Keratinocyte (primary cell): ENCODE data around the gene CPED1. TPM values are rescaled to one million over a fixed set of nuclear protein-coding genes. Genes with fewer than 3 reads are reported as not detected.

Experiments
- DNase-seq: peaks from one replicate; pipeline ENCODE4 v3.0.0-alpha.2; 2011; ENCODE audit warnings: low read depth, missing footprints, low spot score
- FAIRE-seq: peaks from 2 replicates; lab custom pipeline; 2011; peaks lifted over from hg19 to GRCh38; lab: Jason Lieb, UNC
- H2AFZ ChIP-seq: 2 replicates; pipeline ENCODE4 v1.6.0; 2012; ENCODE audit warnings: low read length, control low read depth, inconsistent platforms; ENCODE audit not compliant: control insufficient read depth
- H3K27ac ChIP-seq: 2 replicates; pipeline ENCODE4 v1.5.1; 2011; ENCODE audit warnings: low read length; ENCODE audit not compliant: control insufficient read depth, insufficient read depth
- H3K27me3 ChIP-seq: 3 replicates; pipeline ENCODE4 v1.6.0; 2011; ENCODE audit warnings: low read length; ENCODE audit not compliant: control insufficient read depth, insufficient read depth; ENCODE audit errors: extremely low read depth
- H3K36me3 ChIP-seq, 2 experiments: 2 replicates in 1 of 2; 3 replicates in 1 of 2; pipeline ENCODE4 v1.5.1; 2011; ENCODE audit warnings: low read length in 2 of 2, mild to moderate bottlenecking in 1 of 2; ENCODE audit not compliant: control insufficient read depth in 2 of 2, insufficient read depth in 2 of 2; ENCODE audit errors: extremely low read depth in 1 of 2
- H3K4me1 ChIP-seq: 3 replicates; pipeline ENCODE4 v1.5.1; 2011; ENCODE audit warnings: low read length; ENCODE audit not compliant: control insufficient read depth, insufficient read depth; ENCODE audit errors: extremely low read depth
- H3K4me2 ChIP-seq: 3 replicates; pipeline ENCODE4 v1.6.0; 2011; ENCODE audit warnings: low read depth, low read length; ENCODE audit not compliant: control insufficient read depth, insufficient read depth; ENCODE audit errors: extremely low read depth
- H3K4me3 ChIP-seq, 3 experiments: fragments of 200-600 bp in 1 of 3; sonication (generic) in 1 of 3; 2 replicates in 2 of 3; 3 replicates in 1 of 3; pipeline ENCODE4 v1.5.1; 2011 to 2016; ENCODE audit warnings: low read length in 3 of 3, mild to moderate bottlenecking in 3 of 3, control low read depth in 2 of 3, inconsistent platforms in 1 of 3, low read depth in 1 of 3, mixed read lengths in 1 of 3, mixed run types in 1 of 3, moderate library complexity in 1 of 3; ENCODE audit not compliant: control insufficient read depth in 2 of 3, insufficient read depth in 2 of 3; ENCODE audit errors: extremely low read depth in 1 of 3
- H3K79me2 ChIP-seq: 2 replicates; pipeline ENCODE4 v1.6.0; 2012; ENCODE audit warnings: low read length; ENCODE audit not compliant: control insufficient read depth, insufficient read depth
- H3K9ac ChIP-seq: 3 replicates; pipeline ENCODE4 v1.6.0; 2011; ENCODE audit warnings: low read length; ENCODE audit not compliant: control insufficient read depth, insufficient read depth; ENCODE audit errors: extremely low read depth
- H3K9me1 ChIP-seq: 3 replicates; pipeline ENCODE4 v1.6.0; 2011; ENCODE audit warnings: low read length; ENCODE audit not compliant: control insufficient read depth, insufficient read depth; ENCODE audit errors: extremely low read depth
- H3K9me3 ChIP-seq: 2 replicates; pipeline ENCODE4 v1.5.1; 2012; ENCODE audit warnings: low read depth, low read length; ENCODE audit not compliant: control insufficient read depth
- H4K20me1 ChIP-seq: 3 replicates; pipeline ENCODE4 v1.6.0; 2011; ENCODE audit warnings: low read length; ENCODE audit not compliant: control insufficient read depth, insufficient read depth; ENCODE audit errors: extremely low read depth
- EZH2 ChIP-seq: IDR thresholded peaks from one replicate; pipeline ENCODE4 v1.6.1; 2012; ENCODE audit warnings: inconsistent platforms, mild to moderate bottlenecking, low read length, moderate library complexity
- dilution Hi-C: fragments of 300-500 bp; cut with MboI; formaldehyde crosslinking; loops from one replicate; pipeline ENCODE4 v1.7.0; 2020; ENCODE audit warnings: low sequenced_read_pairs; ENCODE audit not compliant: extremely low pct_ligation_motif_present
- polyA plus RNA-seq, 5 experiments: library from polyadenylated mRNA; depleted of rRNA in 3 of 5; stranded (reverse) in 3 of 5; stranded (forward) in 1 of 5; unstranded in 1 of 5; fragments of >200 nt; gene quantifications; 1 replicate in 1 of 5; 2 replicates in 3 of 5; 3 replicates in 1 of 5; pipeline versions ENCODE4 v1.2.1 to v1.2.3, GENCODE V29; 2011 to 2012; ENCODE audit warnings: missing spikeins in 2 of 5, low read depth in 1 of 5, low replicate concordance in 1 of 5
- TF ChIP-seq, protein P1 (sequence below), 3 experiments: IDR thresholded peaks in 1 of 3; conservative IDR thresholded peaks in 1 of 3; optimal IDR thresholded peaks in 1 of 3; 2 replicates in 2 of 3; 3 replicates in 1 of 3; pipeline versions ENCODE3 to v1.5.1; 2011; ENCODE audit warnings: low read length in 3 of 3, mild to moderate bottlenecking in 3 of 3, moderate library complexity in 2 of 3, control low read depth in 1 of 3, inconsistent platforms in 1 of 3; ENCODE audit not compliant: insufficient read depth in 2 of 3; ENCODE audit errors: extremely low read depth in 1 of 3

CPED1 gene
- polyA plus RNA-seq, 1 donor (not counting 4 experiments of a cell fraction or from before 2014, with no cell fraction given) = 0.62 TPM

GRCh38 chr7:121329191-121330052 lies 340.9 kb downstream of the CPED1 start:
- H3K9me3 ChIP-seq = no peaks in the 10 kb centered on the region
- peaks cover 32% of the 10 kb centered on the region for H3K27me3 ChIP-seq
- H3K79me2 ChIP-seq = no peaks in the 10 kb centered on the region
- FAIRE-seq (no peak), DNase-seq (no peak)
- dilution Hi-C loops = no loop called here
- H2AFZ ChIP-seq = peak overlapping the region; percentile 64
- H3K4me1 ChIP-seq = peaks cover 14% of the 10 kb centered on the region
- no peak overlapping the region for H3K27ac ChIP-seq
- H3K36me3 ChIP-seq = no peaks in the 10 kb centered on the region
- H4K20me1 ChIP-seq = peaks cover 4% of the 10 kb centered on the region
- H3K4me3 ChIP-seq = peak overlapping the region; percentile 31 to 78 (median 71)
- H3K4me2 ChIP-seq = peak overlapping the region; percentile 92
- no peaks in the 10 kb centered on the region for H3K9me1 ChIP-seq
- H3K9ac ChIP-seq = no peak overlapping the region
- TF ChIP-seq, protein P1, sequence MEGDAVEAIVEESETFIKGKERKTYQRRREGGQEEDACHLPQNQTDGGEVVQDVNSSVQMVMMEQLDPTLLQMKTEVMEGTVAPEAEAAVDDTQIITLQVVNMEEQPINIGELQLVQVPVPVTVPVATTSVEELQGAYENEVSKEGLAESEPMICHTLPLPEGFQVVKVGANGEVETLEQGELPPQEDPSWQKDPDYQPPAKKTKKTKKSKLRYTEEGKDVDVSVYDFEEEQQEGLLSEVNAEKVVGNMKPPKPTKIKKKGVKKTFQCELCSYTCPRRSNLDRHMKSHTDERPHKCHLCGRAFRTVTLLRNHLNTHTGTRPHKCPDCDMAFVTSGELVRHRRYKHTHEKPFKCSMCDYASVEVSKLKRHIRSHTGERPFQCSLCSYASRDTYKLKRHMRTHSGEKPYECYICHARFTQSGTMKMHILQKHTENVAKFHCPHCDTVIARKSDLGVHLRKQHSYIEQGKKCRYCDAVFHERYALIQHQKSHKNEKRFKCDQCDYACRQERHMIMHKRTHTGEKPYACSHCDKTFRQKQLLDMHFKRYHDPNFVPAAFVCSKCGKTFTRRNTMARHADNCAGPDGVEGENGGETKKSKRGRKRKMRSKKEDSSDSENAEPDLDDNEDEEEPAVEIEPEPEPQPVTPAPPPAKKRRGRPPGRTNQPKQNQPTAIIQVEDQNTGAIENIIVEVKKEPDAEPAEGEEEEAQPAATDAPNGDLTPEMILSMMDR (optimal IDR thresholded peaks at IDR 0.05 in 1 of 3, IDR thresholded peaks at IDR 0.05 in 1 of 3, conservative IDR thresholded peaks at IDR 0.05 in 1 of 3; ENCODE audit: extremely low read depth in 1 of 3, insufficient read depth in 2 of 3, low read length in 3 of 3) = peak; percentile 23 to 55 (median 45)
- TF ChIP-seq EZH2 = peak; percentile 64

- H4K20me1 ChIP-seq = peaks cover 4% of the 10 kb centered on the region
- dilution Hi-C loops = no loop called here
- FAIRE-seq = no peak
- H3K9me3 ChIP-seq = no peaks in the 10 kb centered on the region
- no peak overlapping the region for H3K9ac ChIP-seq
- peak overlapping the region; percentile 65 for H2AFZ ChIP-seq
- peak; percentile 91 for TF ChIP-seq EZH2
- TF ChIP-seq, protein P1 (optimal IDR thresholded peaks at IDR 0.05 in 1 of 3, IDR thresholded peaks at IDR 0.05 in 1 of 3, conservative IDR thresholded peaks at IDR 0.05 in 1 of 3; ENCODE audit: extremely low read depth in 1 of 3, insufficient read depth in 2 of 3, low read length in 3 of 3) = no peak
- no peak overlapping the region for H3K27ac ChIP-seq
- H3K27me3 ChIP-seq = peaks cover 32% of the 10 kb centered on the region
- H3K79me2 ChIP-seq = no peaks in the 10 kb centered on the region
- H3K9me1 ChIP-seq = no peaks in the 10 kb centered on the region
- H3K4me3 ChIP-seq = peak overlapping the region; percentile 31 to 78 (median 71)
- no peak for DNase-seq
- H3K4me2 ChIP-seq = peak overlapping the region; percentile 92
- H3K4me1 ChIP-seq = peaks cover 14% of the 10 kb centered on the region
- no peaks in the 10 kb centered on the region for H3K36me3 ChIP-seq
Measured at GRCh38 chr7:121330053-121330833, 341.7 kb downstream of the CPED1 start.
